ENCODE results near the gene DOCK7. TPM values are rescaled to one million over a fixed set of nuclear protein-coding genes. Genes with fewer than 3 reads are reported as not detected.

The DOCK7 gene
- total and polyA plus RNA-seq, 2 of the 13 experiments (the other 11 are each of a cell fraction or from before 2014, with no cell fraction given), result 45.7 to 67.2 TPM

DNA sequence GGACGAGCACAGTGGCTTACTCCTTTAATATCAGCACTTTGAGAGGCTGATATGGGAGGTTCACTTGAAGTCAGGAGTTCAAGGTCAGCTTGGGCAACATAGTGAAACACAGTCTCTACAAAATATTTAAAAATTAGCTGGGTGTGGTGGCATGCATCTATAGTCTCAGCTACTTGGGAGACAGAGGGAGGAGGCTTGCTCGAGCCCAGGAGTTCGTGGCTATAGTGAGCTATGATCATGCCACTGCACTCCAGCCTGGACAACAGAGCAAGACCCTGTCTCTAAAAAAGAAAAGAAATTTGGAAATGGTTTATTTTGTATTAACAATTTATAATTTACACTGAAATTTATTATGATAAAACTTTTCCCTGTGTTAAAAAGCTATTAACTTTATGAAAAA lies 92.5 kb downstream of the DOCK7 start:
- DNase-seq (ENCODE audit: low spot score), result peak; percentile 17
- no peak for ATAC-seq
- peaks cover 3% of the 10 kb centered on the region for H3K79me2 ChIP-seq (ENCODE audit: insufficient read depth, low read length)
- H3K4me3 ChIP-seq (replicated peaks in 1 of 3; ENCODE audit: insufficient read depth in 1 of 3, low read depth in 2 of 3, low read length in 3 of 3), result no peak overlapping the region
- 92% methylated on average over 3 of the region's 3 CpGs for WGBS (ENCODE audit: low lambda C conversion rate)
- no peaks in the 10 kb centered on the region for H3K9me3 ChIP-seq (ENCODE audit: low read length)
- 0 out of 5 replicates have a peak, but pooled peaks cover 0 to 3% of the 10 kb centered on the region in 2 experiments for H3K36me3 ChIP-seq (replicated peaks in 1 of 2; ENCODE audit: control insufficient read depth in 1 of 2, insufficient read depth in 2 of 2, low read length in 2 of 2)
- no peaks in the 10 kb centered on the region for H3K27me3 ChIP-seq (ENCODE audit: control insufficient read depth in 1 of 2, insufficient read depth in 2 of 2, low read length in 2 of 2)
- H3K4me2 ChIP-seq (ENCODE audit: low read depth, low read length), result no peak overlapping the region
- H4K20me1 ChIP-seq (ENCODE audit: insufficient read depth, low read length), result no peaks in the 10 kb centered on the region
- no peak overlapping the region for H2AFZ ChIP-seq (ENCODE audit: low read length)
- ChIA-PET POLR2A (no interaction called here), CTCF (ENCODE audit: low intra/inter-chr PET ratio, low total read pairs) (no interaction called here)
- no TSS peak for BruUV-seq (replicated peaks)
- TF ChIP-seq HNF4A (CRISPR knock-in tag; IDR thresholded peaks at IDR 0.05) (no peak; the same call in 1 of the 2 replicates), ZSCAN22 (CRISPR knock-in tag; IDR thresholded peaks at IDR 0.05) (0 out of 2 replicates have a peak, but pooled peaks have one; percentile 67), ZNF121 (CRISPR knock-in tag; IDR thresholded peaks at IDR 0.05) (peak; percentile 77)
- no peak overlapping the region for H3K9ac ChIP-seq (ENCODE audit: insufficient read depth, low read depth, low read length)
- no peak overlapping the region for H3K27ac ChIP-seq (ENCODE audit: extremely low read length, insufficient read depth, low read length)
- FAIRE-seq, result no peak
- in situ Hi-C loops (cut with HindIII; ENCODE audit: extremely low pct_ligation_motif_present, low pct_unique_long_range_greater_than_20kb) (no loop called here), intact Hi-C loops (cut with micrococcal nuclease; ENCODE audit: unreplicated experiment) (no loop called here)
- peaks cover 81% of the 10 kb centered on the region for H3K4me1 ChIP-seq (ENCODE audit: insufficient read depth, low read length)

DNA sequence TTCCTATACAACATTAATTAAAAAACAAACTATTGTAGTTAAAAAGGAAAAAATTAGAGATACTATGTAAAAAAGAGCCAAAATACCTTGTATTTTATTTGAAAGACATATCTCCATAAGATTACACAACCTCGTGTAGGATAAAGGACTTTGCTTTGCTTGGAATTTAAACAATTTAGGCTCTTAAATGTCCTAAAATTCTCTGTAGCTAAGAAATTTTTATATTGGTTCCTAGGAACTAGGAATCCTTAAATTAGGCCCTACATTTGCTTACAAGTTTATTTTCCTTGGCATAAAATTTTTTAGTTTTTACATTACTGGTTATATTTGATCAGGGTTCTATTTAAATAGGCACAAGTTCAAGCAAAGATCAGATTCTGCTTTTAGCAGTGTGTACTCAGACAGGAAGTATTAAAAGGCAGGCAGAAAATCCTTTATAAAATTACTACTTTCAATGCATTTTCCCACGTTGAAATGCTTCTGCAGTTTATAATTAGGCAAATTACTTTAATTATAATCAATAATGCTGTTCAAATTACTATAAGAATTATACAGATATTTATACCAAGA lies 94.3 kb downstream of the DOCK7 start:
- DNase-seq (ENCODE audit: low spot score) (no peak), FAIRE-seq (no peak), ATAC-seq (peak; percentile 54; the same call in 2 of the 3 replicates)
- Histone ChIP-seq H3K4me3 (replicated peaks in 1 of 3; ENCODE audit: insufficient read depth in 1 of 3, low read depth in 2 of 3, low read length in 3 of 3) (no peak overlapping the region; a peak in 1 of 6 replicates), H3K27ac (ENCODE audit: extremely low read length, insufficient read depth, low read length) (peak overlapping the region; percentile 52), H3K27me3 (ENCODE audit: control insufficient read depth in 1 of 2, insufficient read depth in 2 of 2, low read length in 2 of 2) (no peaks in the 10 kb centered on the region), H3K79me2 (ENCODE audit: insufficient read depth, low read length) (no peaks in the 10 kb centered on the region), H2AFZ (ENCODE audit: low read length) (no peak overlapping the region), H3K4me1 (ENCODE audit: insufficient read depth, low read length) (peaks cover 84% of the 10 kb centered on the region), H4K20me1 (ENCODE audit: insufficient read depth, low read length) (no peaks in the 10 kb centered on the region), H3K36me3 (replicated peaks in 1 of 2; ENCODE audit: control insufficient read depth in 1 of 2, insufficient read depth in 2 of 2, low read length in 2 of 2) (no peaks in the 10 kb centered on the region; a peak in 1 of 5 replicates), H3K4me2 (ENCODE audit: low read depth, low read length) (peak overlapping the region; percentile 2; the same call in 1 of the 2 replicates), H3K9me3 (ENCODE audit: low read length) (no peaks in the 10 kb centered on the region), H3K9ac (ENCODE audit: insufficient read depth, low read depth, low read length) (no peak overlapping the region)
- intact Hi-C loops (cut with micrococcal nuclease; ENCODE audit: unreplicated experiment), result no loop called here
- WGBS (ENCODE audit: low lambda C conversion rate), result 2% methylated on average over 2 of the region's 2 CpGs
- ChIA-PET POLR2A (no interaction called here), CTCF (ENCODE audit: low intra/inter-chr PET ratio, low total read pairs) (no interaction called here)
- in situ Hi-C loops (cut with HindIII; ENCODE audit: extremely low pct_ligation_motif_present, low pct_unique_long_range_greater_than_20kb), result no loop called here
- no TSS peak for BruUV-seq (replicated peaks)
- TF ChIP-seq PLRG1 (conservative IDR thresholded peaks at IDR 0.05) (no peak), CREB1 (IDR thresholded peaks at IDR 0.05) (no peak), CREB1 (CRISPR knock-in tag; IDR thresholded peaks at IDR 0.05) (0 out of 2 replicates have a peak, but pooled peaks have one; percentile 29), ZNF34 (CRISPR knock-in tag; IDR thresholded peaks at IDR 0.05; ENCODE audit: borderline replicate concordance) (no peak), ZNF7 (CRISPR knock-in tag; IDR thresholded peaks at IDR 0.05) (peak; percentile 31; the same call in 1 of the 2 replicates), TP53 (CRISPR knock-in tag; conservative IDR thresholded peaks at IDR 0.05) (no peak), FOXP1 (IDR thresholded peaks at IDR 0.05) (no peak), FOXP1 (CRISPR knock-in tag; IDR thresholded peaks at IDR 0.05) (no peak)
- TF ChIP-seq, protein P1, sequence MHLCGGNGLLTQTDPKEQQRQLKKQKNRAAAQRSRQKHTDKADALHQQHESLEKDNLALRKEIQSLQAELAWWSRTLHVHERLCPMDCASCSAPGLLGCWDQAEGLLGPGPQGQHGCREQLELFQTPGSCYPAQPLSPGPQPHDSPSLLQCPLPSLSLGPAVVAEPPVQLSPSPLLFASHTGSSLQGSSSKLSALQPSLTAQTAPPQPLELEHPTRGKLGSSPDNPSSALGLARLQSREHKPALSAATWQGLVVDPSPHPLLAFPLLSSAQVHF (CRISPR knock-in tag; IDR thresholded peaks at IDR 0.05), result no peak
- TF ChIP-seq, protein P2, sequence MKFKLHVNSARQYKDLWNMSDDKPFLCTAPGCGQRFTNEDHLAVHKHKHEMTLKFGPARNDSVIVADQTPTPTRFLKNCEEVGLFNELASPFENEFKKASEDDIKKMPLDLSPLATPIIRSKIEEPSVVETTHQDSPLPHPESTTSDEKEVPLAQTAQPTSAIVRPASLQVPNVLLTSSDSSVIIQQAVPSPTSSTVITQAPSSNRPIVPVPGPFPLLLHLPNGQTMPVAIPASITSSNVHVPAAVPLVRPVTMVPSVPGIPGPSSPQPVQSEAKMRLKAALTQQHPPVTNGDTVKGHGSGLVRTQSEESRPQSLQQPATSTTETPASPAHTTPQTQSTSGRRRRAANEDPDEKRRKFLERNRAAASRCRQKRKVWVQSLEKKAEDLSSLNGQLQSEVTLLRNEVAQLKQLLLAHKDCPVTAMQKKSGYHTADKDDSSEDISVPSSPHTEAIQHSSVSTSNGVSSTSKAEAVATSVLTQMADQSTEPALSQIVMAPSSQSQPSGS (CRISPR knock-in tag; IDR thresholded peaks at IDR 0.05), result no peak
- TF ChIP-seq, protein P3, sequence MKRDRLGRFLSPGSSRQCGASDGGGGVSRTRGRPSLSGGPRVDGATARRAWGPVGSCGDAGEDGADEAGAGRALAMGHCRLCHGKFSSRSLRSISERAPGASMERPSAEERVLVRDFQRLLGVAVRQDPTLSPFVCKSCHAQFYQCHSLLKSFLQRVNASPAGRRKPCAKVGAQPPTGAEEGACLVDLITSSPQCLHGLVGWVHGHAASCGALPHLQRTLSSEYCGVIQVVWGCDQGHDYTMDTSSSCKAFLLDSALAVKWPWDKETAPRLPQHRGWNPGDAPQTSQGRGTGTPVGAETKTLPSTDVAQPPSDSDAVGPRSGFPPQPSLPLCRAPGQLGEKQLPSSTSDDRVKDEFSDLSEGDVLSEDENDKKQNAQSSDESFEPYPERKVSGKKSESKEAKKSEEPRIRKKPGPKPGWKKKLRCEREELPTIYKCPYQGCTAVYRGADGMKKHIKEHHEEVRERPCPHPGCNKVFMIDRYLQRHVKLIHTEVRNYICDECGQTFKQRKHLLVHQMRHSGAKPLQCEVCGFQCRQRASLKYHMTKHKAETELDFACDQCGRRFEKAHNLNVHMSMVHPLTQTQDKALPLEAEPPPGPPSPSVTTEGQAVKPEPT (CRISPR knock-in tag; IDR thresholded peaks at IDR 0.05; ENCODE audit: low read depth), result no peak
- TF ChIP-seq, protein P4, sequence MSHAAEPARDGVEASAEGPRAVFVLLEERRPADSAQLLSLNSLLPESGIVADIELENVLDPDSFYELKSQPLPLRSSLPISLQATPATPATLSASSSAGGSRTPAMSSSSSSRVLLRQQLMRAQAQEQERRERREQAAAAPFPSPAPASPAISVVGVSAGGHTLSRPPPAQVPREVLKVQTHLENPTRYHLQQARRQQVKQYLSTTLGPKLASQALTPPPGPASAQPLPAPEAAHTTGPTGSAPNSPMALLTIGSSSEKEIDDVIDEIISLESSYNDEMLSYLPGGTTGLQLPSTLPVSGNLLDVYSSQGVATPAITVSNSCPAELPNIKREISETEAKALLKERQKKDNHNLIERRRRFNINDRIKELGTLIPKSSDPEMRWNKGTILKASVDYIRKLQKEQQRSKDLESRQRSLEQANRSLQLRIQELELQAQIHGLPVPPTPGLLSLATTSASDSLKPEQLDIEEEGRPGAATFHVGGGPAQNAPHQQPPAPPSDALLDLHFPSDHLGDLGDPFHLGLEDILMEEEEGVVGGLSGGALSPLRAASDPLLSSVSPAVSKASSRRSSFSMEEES (CRISPR knock-in tag; IDR thresholded peaks at IDR 0.05), result no peak

Data from HepG2 (cell line).